Hematopoietic multipotent progenitor cell treated with erythropoietin and hydrocortisone succinate and interleukin-3 and kit ligand, for 17 days (in vitro differentiated cells): Measurements from ENCODE around the gene SLC25A20.
"Not testable (repeated sequence)": the region's sequence is repeated elsewhere in the genome, so short reads cannot be mapped to it uniquely, and the experiment has no call there.

Experiments
- DNase-seq: peaks from one replicate; pipeline ENCODE4 v3.0.0-alpha.2; 2015; ENCODE audit warnings: low spot score

Gene SLC25A20

GRCh38 chr3:48845170-48845569 is 53.5 kb downstream of the SLC25A20 start:
- no peak for DNase-seq

GRCh38 chr3:48837163-48837562 is 61.5 kb downstream of the SLC25A20 start:
- no peak for DNase-seq

- DNase-seq = no peak
These were observed 62.9 kb downstream of the SLC25A20 start for GRCh38 chr3:48835650-48836366.

- no peak for DNase-seq
These were observed 66.0 kb downstream of the SLC25A20 start for GRCh38 chr3:48832684-48833083.

- no peak for DNase-seq
These were observed 68.0 kb downstream of the SLC25A20 start for GRCh38 chr3:48830715-48831114.

GRCh38 chr3:48829525-48829924 is 69.2 kb downstream of the SLC25A20 start:
- DNase-seq = not testable (repeated sequence)

- not testable (repeated sequence) for DNase-seq
These were observed 70.8 kb downstream of the SLC25A20 start for GRCh38 chr3:48827874-48828273.

GRCh38 chr3:48826451-48826850 is 72.2 kb downstream of the SLC25A20 start:
- DNase-seq = no peak

- DNase-seq = no peak
These were observed 77.9 kb downstream of the SLC25A20 start for GRCh38 chr3:48820612-48821324.

- no peak for DNase-seq
These were observed 79.2 kb downstream of the SLC25A20 start for GRCh38 chr3:48819234-48820221.

- DNase-seq = no peak
These were observed 87.2 kb downstream of the SLC25A20 start for GRCh38 chr3:48811524-48811923.
